HG03095 (cell line): Measurements from ENCODE around the gene BARX1.

Source experiments
- ATAC-seq: cut with Tn5 transposase; IDR thresholded peaks from one replicate; pipeline ENCODE4 v1.9.1; 2021; ENCODE audit warnings: moderate library complexity; ENCODE audit not compliant: unreplicated experiment

The BARX1 gene

GRCh38 chr9:93902780-93903655, 52.1 kb downstream of the BARX1 start:
- ATAC-seq: no peak

- ATAC-seq: no peak
Measured at GRCh38 chr9:93902051-93902779, 52.9 kb downstream of the BARX1 start.
